NCI-H2196 treated with DMSO at 0.1 percent for 48 hours (cell line): Measurements from ENCODE around the gene RMI2.

Source experiments
- DNase-seq: peaks from one replicate; lab custom pipeline; 2025; ENCODE audit not compliant: unreplicated experiment; lab: John Stamatoyannopoulos, UW

The RMI2 gene

GRCh38 chr16:11379420-11379819 is 34.2 kb downstream of the RMI2 start:
- DNase-seq, result no peak

- DNase-seq, result no peak
Observed at GRCh38 chr16:11380836-11381235, 35.6 kb downstream of the RMI2 start.

GRCh38 chr16:11383481-11384183 is 38.4 kb downstream of the RMI2 start:
- DNase-seq, result no peak

- no peak for DNase-seq
Observed at GRCh38 chr16:11384184-11384955, 39.1 kb downstream of the RMI2 start.

- DNase-seq, result no peak
Observed at GRCh38 chr16:11384956-11385586, 39.8 kb downstream of the RMI2 start.

GRCh38 chr16:11386054-11386680 is 40.9 kb downstream of the RMI2 start:
- DNase-seq, result no peak

- no peak for DNase-seq
Observed at GRCh38 chr16:11386791-11387546, 41.7 kb downstream of the RMI2 start.

- no peak for DNase-seq
Observed at GRCh38 chr16:11389083-11389482, 43.8 kb downstream of the RMI2 start.

GRCh38 chr16:11389631-11390565 is 44.6 kb downstream of the RMI2 start:
- DNase-seq, result no peak

- no peak for DNase-seq
Observed at GRCh38 chr16:11390573-11391495, 45.6 kb downstream of the RMI2 start.

GRCh38 chr16:11391576-11391975 is 46.3 kb downstream of the RMI2 start:
- peak; percentile 82 for DNase-seq

- DNase-seq, result no peak
Observed at GRCh38 chr16:11392041-11392581, 46.9 kb downstream of the RMI2 start.

GRCh38 chr16:11393366-11393765 is 48.1 kb downstream of the RMI2 start:
- DNase-seq, result no peak

- DNase-seq, result no peak
Observed at GRCh38 chr16:11393861-11394592, 48.8 kb downstream of the RMI2 start.

- DNase-seq, result no peak
Observed at GRCh38 chr16:11394593-11394960, 49.3 kb downstream of the RMI2 start.

- no peak for DNase-seq
Observed at GRCh38 chr16:11395008-11395948, 50.0 kb downstream of the RMI2 start.

- DNase-seq, result no peak
Observed at GRCh38 chr16:11395949-11396240, 50.6 kb downstream of the RMI2 start.
